Measurements from ENCODE around the gene CST9.
A peak's percentile ranks its signal among the peaks of the same experiment; 100 is the strongest.
"Not testable (repeated sequence)": the region's sequence is repeated elsewhere in the genome, so short reads cannot be mapped to it uniquely, and the experiment has no call there.

CST9 gene

DNA sequence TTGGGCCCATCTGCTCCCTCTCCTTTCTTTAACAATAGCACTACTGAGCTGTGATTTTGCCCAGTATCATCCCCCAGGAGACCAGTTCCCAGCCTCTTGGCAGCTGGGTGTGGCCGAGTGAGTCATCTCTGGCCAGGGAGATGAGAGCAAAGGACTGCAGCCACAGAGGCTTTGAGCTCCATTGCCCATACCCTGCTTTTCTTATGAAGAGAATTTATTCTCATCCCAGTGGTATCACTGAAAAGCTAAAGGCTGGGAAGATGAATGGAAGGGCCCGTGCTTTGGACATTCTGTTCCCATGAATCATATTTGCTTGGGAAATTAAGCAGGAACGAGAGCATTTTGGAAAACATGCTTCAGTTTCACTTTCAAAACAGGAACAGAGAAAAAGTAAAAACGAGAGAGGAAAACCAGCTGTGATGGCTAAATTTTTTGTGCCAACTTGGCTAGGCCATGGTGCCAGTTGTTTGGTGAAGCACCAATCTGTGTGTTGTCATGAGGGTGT lies 17.2 kb upstream of the CST9 start:
- H3K36me3 Mint-ChIP-seq: no peaks in the 10 kb centered on the region
- H3K9me3 Mint-ChIP-seq: peaks cover 1% of the 10 kb centered on the region
- DNase-seq (ENCODE audit: low spot score in 2 of 2): no peak
- peaks cover 9% of the 10 kb centered on the region for H3K27me3 Mint-ChIP-seq
- ATAC-seq (ENCODE audit: low read depth): no peak
- H3K4me3 Mint-ChIP-seq: no peak overlapping the region
- no peaks in the 10 kb centered on the region for H3K4me1 Mint-ChIP-seq
- H3K27ac Mint-ChIP-seq: no peak overlapping the region

GRCh38 chr20:23622401-23622800 lies 16.7 kb upstream of the CST9 start:
- H3K36me3 Mint-ChIP-seq; ATAC-seq (ENCODE audit: low read depth); H3K4me1 Mint-ChIP-seq; H3K27me3 Mint-ChIP-seq; H3K4me3 Mint-ChIP-seq; DNase-seq (ENCODE audit: low spot score in 2 of 2); H3K9me3 Mint-ChIP-seq; H3K27ac Mint-ChIP-seq: not testable (repeated sequence)

- H3K4me1 Mint-ChIP-seq; ATAC-seq (ENCODE audit: low read depth); H3K9me3 Mint-ChIP-seq; DNase-seq (ENCODE audit: low spot score in 2 of 2); H3K27ac Mint-ChIP-seq; H3K4me3 Mint-ChIP-seq; H3K27me3 Mint-ChIP-seq; H3K36me3 Mint-ChIP-seq: not testable (repeated sequence)
These were observed 15.1 kb upstream of the CST9 start for GRCh38 chr20:23620670-23621386.

DNA sequence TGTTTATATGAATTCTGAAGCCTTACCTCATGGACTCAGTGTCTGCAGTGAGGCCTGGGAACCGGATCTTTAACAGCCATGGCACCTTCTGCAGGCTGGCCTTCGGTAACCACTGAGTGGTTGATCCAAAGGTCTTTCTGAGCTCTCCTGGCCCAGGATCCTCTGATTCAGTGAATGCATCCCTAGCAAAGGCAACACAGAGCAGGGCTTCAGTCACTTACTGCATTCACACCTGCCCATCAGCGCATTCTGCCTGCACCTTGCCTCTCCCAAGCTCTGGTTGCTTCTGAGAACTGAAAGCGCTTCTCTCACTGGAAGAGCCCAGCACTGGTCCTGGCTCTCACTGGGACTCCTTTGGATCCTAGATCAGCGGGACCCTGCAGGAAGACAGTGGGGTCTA lies 8.4 kb upstream of the CST9 start:
- Mint-ChIP-seq H3K9me3 (peaks cover 3% of the 10 kb centered on the region), H3K27ac (no peak overlapping the region), H3K4me1 (no peaks in the 10 kb centered on the region), H3K4me3 (no peak overlapping the region), H3K36me3 (no peaks in the 10 kb centered on the region), H3K27me3 (peaks cover 1% of the 10 kb centered on the region)
- ATAC-seq (ENCODE audit: low read depth) (no peak), DNase-seq (ENCODE audit: low spot score in 2 of 2) (no peak)

DNA sequence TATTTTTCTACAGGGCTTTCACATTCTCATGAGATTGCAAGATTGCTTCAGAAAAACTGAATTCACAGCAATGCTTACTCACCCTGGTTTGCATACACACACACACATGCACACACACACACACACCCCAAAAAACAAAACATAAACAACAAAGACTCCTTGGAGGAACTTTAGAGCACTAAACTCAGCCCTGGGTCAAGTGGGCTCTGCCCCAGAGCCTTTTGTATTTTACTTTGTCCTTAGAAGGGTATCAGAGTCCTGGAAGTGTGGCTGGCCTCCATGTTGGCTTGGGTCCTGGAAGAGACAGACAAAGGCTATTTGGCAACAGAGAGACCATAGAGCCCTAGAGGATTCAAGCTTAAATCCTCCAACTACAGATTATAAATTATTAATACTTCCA lies 8.0 kb upstream of the CST9 start:
- no peaks in the 10 kb centered on the region for H3K4me1 Mint-ChIP-seq
- H3K36me3 Mint-ChIP-seq: no peaks in the 10 kb centered on the region
- no peak for ATAC-seq (ENCODE audit: low read depth)
- peaks cover 2% of the 10 kb centered on the region for H3K9me3 Mint-ChIP-seq
- no peak for DNase-seq (ENCODE audit: low spot score in 2 of 2)
- no peaks in the 10 kb centered on the region for H3K27me3 Mint-ChIP-seq
- no peak overlapping the region for H3K27ac Mint-ChIP-seq
- no peak overlapping the region for H3K4me3 Mint-ChIP-seq

DNA sequence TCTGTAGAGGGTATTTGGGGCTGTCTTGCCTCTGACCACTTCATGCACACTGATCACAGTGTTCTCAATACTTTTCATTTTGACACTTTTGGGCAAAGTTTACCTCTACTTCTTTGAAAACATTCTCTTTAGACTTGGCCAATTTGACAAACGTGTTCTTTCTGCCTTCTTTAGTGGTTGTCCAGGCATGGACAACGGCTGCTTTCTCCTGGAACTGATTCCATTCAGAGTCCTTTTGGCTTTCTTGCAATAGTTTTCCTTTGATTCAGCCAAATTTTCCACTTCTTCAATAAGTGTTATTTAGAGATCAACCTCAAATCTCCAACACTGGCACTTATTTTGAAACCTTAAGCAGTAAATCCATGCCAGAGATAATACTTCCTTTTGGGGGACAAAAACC lies 6.7 kb upstream of the CST9 start:
- ATAC-seq (ENCODE audit: low read depth) (no peak), DNase-seq (ENCODE audit: low spot score in 2 of 2) (no peak)
- H3K9me3 Mint-ChIP-seq: peaks cover 2% of the 10 kb centered on the region
- H3K4me3 Mint-ChIP-seq: no peak overlapping the region
- H3K36me3 Mint-ChIP-seq: no peaks in the 10 kb centered on the region
- H3K27me3 Mint-ChIP-seq: no peaks in the 10 kb centered on the region
- no peaks in the 10 kb centered on the region for H3K4me1 Mint-ChIP-seq
- no peak overlapping the region for H3K27ac Mint-ChIP-seq

- DNase-seq (ENCODE audit: low spot score in 2 of 2) (no peak), ATAC-seq (ENCODE audit: low read depth) (no peak)
- Mint-ChIP-seq H3K27me3 (no peaks in the 10 kb centered on the region), H3K36me3 (no peaks in the 10 kb centered on the region), H3K4me3 (no peak overlapping the region), H3K27ac (no peak overlapping the region), H3K4me1 (no peaks in the 10 kb centered on the region), H3K9me3 (no peaks in the 10 kb centered on the region)
These were observed 3.9 kb upstream of the CST9 start for GRCh38 chr20:23609486-23610109.

GRCh38 chr20:23608251-23608846 lies 2.6 kb upstream of the CST9 start:
- H3K27ac Mint-ChIP-seq: no peak overlapping the region
- H3K4me3 Mint-ChIP-seq: no peak overlapping the region
- H3K9me3 Mint-ChIP-seq: no peaks in the 10 kb centered on the region
- no peak for DNase-seq (ENCODE audit: low spot score in 2 of 2)
- no peaks in the 10 kb centered on the region for H3K4me1 Mint-ChIP-seq
- ATAC-seq (ENCODE audit: low read depth): no peak
- H3K36me3 Mint-ChIP-seq: no peaks in the 10 kb centered on the region
- H3K27me3 Mint-ChIP-seq: peaks cover 4% of the 10 kb centered on the region

- H3K9me3 Mint-ChIP-seq: no peaks in the 10 kb centered on the region
- no peak for ATAC-seq (ENCODE audit: low read depth)
- H3K27me3 Mint-ChIP-seq: peaks cover 4% of the 10 kb centered on the region
- no peaks in the 10 kb centered on the region for H3K36me3 Mint-ChIP-seq
- no peak overlapping the region for H3K4me3 Mint-ChIP-seq
- no peak for DNase-seq (ENCODE audit: low spot score in 2 of 2)
- H3K27ac Mint-ChIP-seq: no peak overlapping the region
- H3K4me1 Mint-ChIP-seq: no peaks in the 10 kb centered on the region
These were observed 2.0 kb upstream of the CST9 start for GRCh38 chr20:23607497-23608245.

DNA sequence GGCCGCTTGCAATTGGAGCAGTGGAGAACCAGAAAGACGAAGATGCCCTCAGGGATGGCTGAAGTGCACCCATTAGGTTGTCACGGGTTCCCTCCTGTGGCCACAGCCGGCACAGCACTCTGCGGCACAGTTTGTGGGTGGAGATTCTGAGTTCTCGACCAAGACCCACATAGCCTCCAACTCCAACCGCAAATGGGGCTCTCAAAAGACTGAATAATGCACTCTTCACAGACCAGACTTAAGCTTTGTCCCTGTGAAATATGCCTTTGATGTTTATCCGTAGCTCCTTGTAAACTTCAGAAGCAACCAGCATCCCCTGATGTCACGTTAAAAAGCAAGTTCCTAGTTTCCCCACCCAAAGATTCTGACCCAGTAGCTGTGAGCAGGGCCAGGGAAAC lies 934 bp upstream of the CST9 start:
- Mint-ChIP-seq H3K27ac (no peak overlapping the region), H3K27me3 (peaks cover 4% of the 10 kb centered on the region), H3K9me3 (no peaks in the 10 kb centered on the region), H3K4me3 (no peak overlapping the region), H3K4me1 (no peaks in the 10 kb centered on the region), H3K36me3 (no peaks in the 10 kb centered on the region)
- DNase-seq (ENCODE audit: low spot score in 2 of 2) (peak; percentile 20 to 51), ATAC-seq (ENCODE audit: low read depth) (peak; percentile 50)

GRCh38 chr20:23604306-23604705 lies 1.4 kb downstream of the CST9 start:
- Mint-ChIP-seq H3K4me1 (no peaks in the 10 kb centered on the region), H3K36me3 (no peaks in the 10 kb centered on the region), H3K27me3 (peaks cover 4% of the 10 kb centered on the region), H3K27ac (no peak overlapping the region), H3K4me3 (no peak overlapping the region), H3K9me3 (no peaks in the 10 kb centered on the region)
- no peak for DNase-seq (ENCODE audit: low spot score in 2 of 2)
- ATAC-seq (ENCODE audit: low read depth): no peak

- DNase-seq (ENCODE audit: low spot score in 2 of 2): no peak
- Mint-ChIP-seq H3K36me3 (no peaks in the 10 kb centered on the region), H3K27ac (no peak overlapping the region), H3K4me3 (no peak overlapping the region), H3K9me3 (no peaks in the 10 kb centered on the region), H3K4me1 (no peaks in the 10 kb centered on the region), H3K27me3 (peaks cover 4% of the 10 kb centered on the region)
- ATAC-seq (ENCODE audit: low read depth): no peak
These were observed 2.4 kb downstream of the CST9 start for GRCh38 chr20:23603321-23603720.

DNA sequence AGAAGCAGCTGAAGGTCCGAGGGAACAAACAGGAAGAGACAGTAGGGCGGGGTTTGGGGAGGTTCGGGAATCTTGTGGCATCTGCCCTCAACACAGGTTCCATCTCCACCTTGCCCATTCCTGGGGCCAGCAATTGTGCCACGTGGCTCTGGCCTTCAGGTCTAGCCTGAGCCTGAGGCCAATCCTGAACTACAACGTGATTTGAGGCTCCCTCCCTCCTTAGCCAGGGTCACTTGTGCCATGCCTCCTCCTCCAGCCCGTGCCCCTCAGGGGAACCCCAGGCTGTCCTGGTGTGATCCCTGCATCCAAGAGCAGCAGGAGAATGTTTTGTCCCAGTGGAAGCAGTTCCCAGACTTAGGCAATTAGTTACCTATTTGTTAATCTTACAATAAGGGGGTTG lies 3.0 kb downstream of the CST9 start:
- ATAC-seq (ENCODE audit: low read depth) (no peak), DNase-seq (ENCODE audit: low spot score in 2 of 2) (no peak)
- Mint-ChIP-seq H3K4me1 (no peaks in the 10 kb centered on the region), H3K36me3 (no peaks in the 10 kb centered on the region), H3K9me3 (no peaks in the 10 kb centered on the region), H3K27ac (no peak overlapping the region), H3K27me3 (peaks cover 4% of the 10 kb centered on the region), H3K4me3 (no peak overlapping the region)

DNA sequence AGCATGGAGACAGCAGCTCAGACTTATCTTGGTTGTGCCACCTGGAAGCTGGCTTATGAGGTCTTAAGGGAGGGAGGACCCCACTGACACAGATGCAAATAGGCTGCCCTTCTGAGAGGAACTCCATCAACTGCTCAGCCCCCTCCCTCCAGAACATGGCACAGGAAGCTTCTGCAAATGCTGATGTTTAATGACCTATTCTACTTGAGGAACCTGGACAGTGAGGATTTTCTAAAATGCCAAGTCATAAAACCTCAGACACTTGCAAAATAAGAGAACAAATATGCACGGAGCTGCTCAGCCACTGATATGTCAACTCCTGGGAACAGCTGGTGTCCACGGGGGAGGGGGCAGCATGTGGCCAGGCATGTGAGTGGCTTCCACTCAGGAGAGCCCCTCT lies 3.5 kb downstream of the CST9 start:
- Mint-ChIP-seq H3K4me3 (no peak overlapping the region), H3K9me3 (no peaks in the 10 kb centered on the region), H3K27me3 (peaks cover 4% of the 10 kb centered on the region), H3K27ac (no peak overlapping the region), H3K36me3 (no peaks in the 10 kb centered on the region), H3K4me1 (no peaks in the 10 kb centered on the region)
- no peak for ATAC-seq (ENCODE audit: low read depth)
- no peak for DNase-seq (ENCODE audit: low spot score in 2 of 2)

All from memory B cell (primary cell).